HEK293 (cell line): ENCODE results near the gene DSCAM.

Source experiments
- CTCF ChIA-PET: fragments of 350-600 bp; formaldehyde crosslinking; extraction: SDS; loops from one replicate; lab custom pipeline; 2021; ENCODE audit warnings: antibody characterized with exemption; lab: Yijun Ruan, JAX
- POLR2A ChIA-PET: fragments of 300-600 bp; formaldehyde crosslinking; extraction: SDS; loops from one replicate; lab custom pipeline; 2020; ENCODE audit warnings: antibody characterized with exemption, inconsistent platforms; lab: Yijun Ruan, JAX
- H3K27ac ChIP-seq: fragments of 200-500 bp; sonication (Bioruptor generic); 2 replicates; pipeline ENCODE4 v1.5.1; 2014; ENCODE audit warnings: low read depth, low read length, control low read depth, inconsistent platforms; ENCODE audit errors: extremely low read depth
- H3K36me3 ChIP-seq, 2 experiments: fragments of 200-500 bp in 1 of 2; sonication (Bioruptor generic) in 1 of 2; 1 replicate in 1 of 2; 2 replicates in 1 of 2; pipeline ENCODE4 v1.5.1; 2014 to 2017; ENCODE audit warnings: inconsistent platforms in 2 of 2, low read length in 2 of 2; ENCODE audit not compliant: control insufficient read depth in 2 of 2, insufficient read depth in 1 of 2
- H3K4me1 ChIP-seq: fragments of 200-500 bp; sonication (Bioruptor generic); 2 replicates; pipeline ENCODE4 v1.5.1; 2014; ENCODE audit warnings: mild to moderate bottlenecking, low read length, inconsistent platforms; ENCODE audit not compliant: control insufficient read depth, insufficient read depth
- H3K4me3 ChIP-seq: 2 replicates; pipeline ENCODE4 v1.5.1; 2011; ENCODE audit warnings: low read depth, mild to moderate bottlenecking, control low read depth, low read length, moderate library complexity
- H3K9me3 ChIP-seq: fragments of 200-500 bp; sonication (Bioruptor generic); 2 replicates; pipeline ENCODE4 v1.5.1; 2014; ENCODE audit warnings: low read depth, low read length, inconsistent platforms; ENCODE audit not compliant: control insufficient read depth, insufficient read depth
- FEZF1 ChIP-seq: fragments of 450-650 bp; formaldehyde crosslinking; IDR thresholded peaks from 2 replicates; pipeline ENCODE4 v1.5.1; 2016; ENCODE audit warnings: missing biosample characterization, missing genetic modification characterization
- GLI2 ChIP-seq: fragments of 450-650 bp; formaldehyde crosslinking; IDR thresholded peaks from 2 replicates; pipeline ENCODE4; 2017; ENCODE audit warnings: missing biosample characterization, missing genetic modification characterization, low read depth, borderline replicate concordance
- IKZF3 ChIP-seq: fragments of 450-650 bp; IDR thresholded peaks from 2 replicates; pipeline ENCODE4 v1.5.0; 2018; ENCODE audit warnings: missing biosample characterization, mild to moderate bottlenecking, missing genetic modification characterization, moderate library complexity
- SETDB1 ChIP-seq: IDR thresholded peaks from one replicate; pipeline ENCODE4 v1.6.1; 2017; ENCODE audit warnings: mild to moderate bottlenecking, low read length, moderate library complexity, mixed read lengths; ENCODE audit not compliant: insufficient read length
- ZNF138 ChIP-seq: fragments of 450-650 bp; formaldehyde crosslinking; IDR thresholded peaks from 2 replicates; pipeline ENCODE4 v1.5.1; 2016; ENCODE audit warnings: missing biosample characterization, missing genetic modification characterization, borderline replicate concordance
- ZNF169 ChIP-seq: fragments of 450-650 bp; formaldehyde crosslinking; IDR thresholded peaks from 2 replicates; pipeline ENCODE4 v1.5.1; 2016; ENCODE audit warnings: missing biosample characterization, missing genetic modification characterization
- ZNF223 ChIP-seq: fragments of 450-650 bp; formaldehyde crosslinking; IDR thresholded peaks from 2 replicates; pipeline ENCODE4 v1.5.1; 2016; ENCODE audit warnings: missing biosample characterization, missing genetic modification characterization
- ZNF366 ChIP-seq: fragments of 450-650 bp; formaldehyde crosslinking; conservative IDR thresholded peaks from 2 replicates; pipeline ENCODE4 v1.5.1; 2016; ENCODE audit warnings: missing biosample characterization, missing genetic modification characterization
- ZNF48 ChIP-seq: fragments of 450-650 bp; formaldehyde crosslinking; IDR thresholded peaks from 2 replicates; pipeline ENCODE4 v1.5.1; 2016; ENCODE audit warnings: missing biosample characterization, missing genetic modification characterization
- ZNF561 ChIP-seq: fragments of 450-650 bp; IDR thresholded peaks from 2 replicates; pipeline ENCODE4 v1.5.1; 2018; ENCODE audit warnings: missing biosample characterization, missing genetic modification characterization, borderline replicate concordance
- ZNF571 ChIP-seq: fragments of 450-650 bp; formaldehyde crosslinking; IDR thresholded peaks from 2 replicates; pipeline ENCODE4 v1.5.0; 2017; ENCODE audit warnings: missing biosample characterization, missing genetic modification characterization
- ZNF626 ChIP-seq: fragments of 450-650 bp; sonication (Bioruptor Pico); formaldehyde crosslinking; IDR thresholded peaks from 2 replicates; pipeline ENCODE4 v1.5.1; 2018; ENCODE audit warnings: missing biosample characterization, missing genetic modification characterization, inconsistent platforms
- ZNF701 ChIP-seq: fragments of 450-650 bp; formaldehyde crosslinking; IDR thresholded peaks from 2 replicates; pipeline ENCODE4 v1.5.1; 2016; ENCODE audit warnings: missing biosample characterization, missing genetic modification characterization
- ZNF768 ChIP-seq: fragments of 450-650 bp; formaldehyde crosslinking; IDR thresholded peaks from 2 replicates; pipeline ENCODE4 v1.5.1; 2018; ENCODE audit warnings: missing biosample characterization, mild to moderate bottlenecking, missing genetic modification characterization
- ZNF792 ChIP-seq: fragments of 450-650 bp; formaldehyde crosslinking; IDR thresholded peaks from 2 replicates; pipeline ENCODE4 v1.5.1; 2016; ENCODE audit warnings: missing biosample characterization, missing genetic modification characterization
- ZSCAN23 ChIP-seq: fragments of 450-650 bp; formaldehyde crosslinking; IDR thresholded peaks from 2 replicates; pipeline ENCODE4 v1.5.1; 2016; ENCODE audit warnings: missing biosample characterization, missing genetic modification characterization
- TF ChIP-seq, protein P1 (sequence below): fragments of 450-650 bp; formaldehyde crosslinking; IDR thresholded peaks from 2 replicates; pipeline ENCODE4 v1.5.1; 2016; ENCODE audit warnings: missing biosample characterization, missing genetic modification characterization
- TF ChIP-seq, protein P2 (sequence below): fragments of 450-650 bp; formaldehyde crosslinking; IDR thresholded peaks from 2 replicates; pipeline ENCODE4 v1.5.1; 2016; ENCODE audit warnings: missing biosample characterization, missing genetic modification characterization, borderline replicate concordance
- TF ChIP-seq, protein P3 (sequence below): fragments of 450-650 bp; formaldehyde crosslinking; IDR thresholded peaks from 2 replicates; pipeline ENCODE4 v1.5.1; 2016; ENCODE audit warnings: missing biosample characterization, missing genetic modification characterization

Gene DSCAM

DNA sequence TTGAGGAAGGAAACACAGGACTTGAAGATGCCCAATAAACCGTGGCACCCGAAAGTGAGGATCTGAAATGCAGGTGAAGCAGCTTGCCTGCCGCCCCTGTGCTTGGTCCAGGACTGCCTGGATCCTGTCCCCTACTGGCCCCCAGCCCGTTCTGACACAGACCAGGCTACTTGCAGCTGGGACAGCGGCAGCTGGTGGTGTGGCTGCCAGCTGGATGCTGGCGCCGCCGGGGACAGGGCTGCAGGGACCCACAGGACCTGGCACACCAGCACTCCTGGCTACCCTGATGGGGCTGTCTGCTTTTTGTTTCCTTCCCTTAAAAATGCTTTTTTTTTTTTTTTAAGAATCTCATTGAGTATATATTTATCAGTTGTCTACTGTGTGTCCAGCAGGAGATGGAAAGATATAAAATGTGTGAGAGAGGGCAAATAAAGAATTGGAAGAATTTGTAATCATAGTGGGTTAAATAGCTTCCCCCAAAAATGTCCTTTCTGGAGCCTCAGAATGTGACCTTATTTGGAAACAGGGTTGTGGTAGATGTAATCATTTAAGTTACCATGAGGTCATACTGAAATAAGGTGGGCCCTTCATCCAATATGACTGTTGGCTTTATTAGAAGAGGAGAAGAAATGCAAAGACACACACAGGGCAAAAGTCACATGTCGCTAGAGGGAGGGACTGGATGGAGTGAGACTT, 165.6 kb downstream of the DSCAM start (continued):
- no peak for TF ChIP-seq FEZF1 (tag by site-specific recombination)

DNA sequence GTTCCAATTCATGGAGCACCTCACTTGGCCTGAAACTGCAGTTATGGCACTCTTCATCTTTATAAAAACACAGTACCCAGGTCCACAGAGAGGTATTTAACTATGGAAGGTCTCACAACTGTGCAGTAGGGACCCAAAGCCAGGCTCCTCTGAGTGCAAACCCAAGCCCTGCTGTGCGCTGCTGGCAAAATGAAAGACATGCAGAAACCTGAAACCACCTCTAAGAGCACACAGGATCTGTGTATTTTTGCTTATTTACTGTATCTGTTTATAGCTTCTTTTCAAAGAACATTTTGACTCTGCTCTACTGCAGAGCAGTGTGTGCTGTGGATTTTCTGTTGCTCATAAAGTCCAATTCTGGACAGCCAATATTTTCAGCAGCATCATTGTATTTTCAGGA, 166.6 kb downstream of the DSCAM start:
- Histone ChIP-seq H3K4me3 (no peak overlapping the region), H3K9me3 (no peaks in the 10 kb centered on the region), H3K36me3 (no peaks in the 10 kb centered on the region), H3K4me1 (no peaks in the 10 kb centered on the region), H3K27ac (no peak overlapping the region)
- TF ChIP-seq ZNF138 (tag by site-specific recombination): no peak
- TF ChIP-seq ZNF366 (tag by site-specific recombination): no peak
- no peak for TF ChIP-seq ZSCAN23
- TF ChIP-seq FEZF1 (tag by site-specific recombination): no peak
- TF ChIP-seq GLI2: no peak
- TF ChIP-seq, protein P1, sequence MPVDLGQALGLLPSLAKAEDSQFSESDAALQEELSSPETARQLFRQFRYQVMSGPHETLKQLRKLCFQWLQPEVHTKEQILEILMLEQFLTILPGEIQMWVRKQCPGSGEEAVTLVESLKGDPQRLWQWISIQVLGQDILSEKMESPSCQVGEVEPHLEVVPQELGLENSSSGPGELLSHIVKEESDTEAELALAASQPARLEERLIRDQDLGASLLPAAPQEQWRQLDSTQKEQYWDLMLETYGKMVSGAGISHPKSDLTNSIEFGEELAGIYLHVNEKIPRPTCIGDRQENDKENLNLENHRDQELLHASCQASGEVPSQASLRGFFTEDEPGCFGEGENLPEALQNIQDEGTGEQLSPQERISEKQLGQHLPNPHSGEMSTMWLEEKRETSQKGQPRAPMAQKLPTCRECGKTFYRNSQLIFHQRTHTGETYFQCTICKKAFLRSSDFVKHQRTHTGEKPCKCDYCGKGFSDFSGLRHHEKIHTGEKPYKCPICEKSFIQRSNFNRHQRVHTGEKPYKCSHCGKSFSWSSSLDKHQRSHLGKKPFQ: no peak
- TF ChIP-seq ZNF48 (tag by site-specific recombination): no peak
- ChIA-PET CTCF (no interaction called here), POLR2A (no interaction called here)

DNA sequence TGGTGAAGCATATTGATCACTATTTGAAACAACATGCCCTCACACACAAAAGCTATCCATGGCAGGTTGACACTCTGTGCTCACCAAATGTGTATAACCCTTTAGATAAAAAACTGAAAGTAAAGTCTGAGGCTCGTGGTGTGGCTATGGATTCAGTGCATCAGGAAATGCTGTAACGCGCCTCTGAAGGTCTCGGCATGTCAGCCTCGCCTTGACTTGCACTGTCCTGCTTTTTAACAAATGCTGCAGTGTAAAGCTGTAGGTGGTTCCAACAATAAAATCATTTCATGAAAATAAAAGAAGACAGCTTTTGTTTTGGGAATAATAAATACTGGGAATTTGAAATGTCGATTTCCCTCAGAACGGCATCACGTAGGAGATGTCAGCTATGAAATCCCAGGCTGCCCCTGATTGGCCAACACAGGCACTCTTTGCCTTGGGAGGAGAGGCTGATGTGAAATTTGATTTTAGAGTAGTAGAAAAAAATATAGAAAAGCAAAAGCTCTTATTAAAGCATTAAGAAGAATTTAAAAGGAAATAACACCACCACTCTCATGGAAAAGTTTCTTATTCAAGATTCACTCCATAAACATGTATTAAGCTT, 168.2 kb downstream of the DSCAM start:
- H3K36me3 ChIP-seq: no peaks in the 10 kb centered on the region
- TF ChIP-seq, protein P2, sequence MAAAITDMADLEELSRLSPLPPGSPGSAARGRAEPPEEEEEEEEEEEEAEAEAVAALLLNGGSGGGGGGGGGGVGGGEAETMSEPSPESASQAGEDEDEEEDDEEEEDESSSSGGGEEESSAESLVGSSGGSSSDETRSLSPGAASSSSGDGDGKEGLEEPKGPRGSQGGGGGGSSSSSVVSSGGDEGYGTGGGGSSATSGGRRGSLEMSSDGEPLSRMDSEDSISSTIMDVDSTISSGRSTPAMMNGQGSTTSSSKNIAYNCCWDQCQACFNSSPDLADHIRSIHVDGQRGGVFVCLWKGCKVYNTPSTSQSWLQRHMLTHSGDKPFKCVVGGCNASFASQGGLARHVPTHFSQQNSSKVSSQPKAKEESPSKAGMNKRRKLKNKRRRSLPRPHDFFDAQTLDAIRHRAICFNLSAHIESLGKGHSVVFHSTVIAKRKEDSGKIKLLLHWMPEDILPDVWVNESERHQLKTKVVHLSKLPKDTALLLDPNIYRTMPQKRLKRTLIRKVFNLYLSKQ (tag by site-specific recombination): no peak
- no peak for TF ChIP-seq ZNF169 (tag by site-specific recombination)
- POLR2A ChIA-PET: no interaction called here
- H3K27ac ChIP-seq: no peak overlapping the region
- no peak overlapping the region for H3K4me3 ChIP-seq
- H3K4me1 ChIP-seq: no peaks in the 10 kb centered on the region
- CTCF ChIA-PET: no interaction called here
- no peaks in the 10 kb centered on the region for H3K9me3 ChIP-seq

DNA sequence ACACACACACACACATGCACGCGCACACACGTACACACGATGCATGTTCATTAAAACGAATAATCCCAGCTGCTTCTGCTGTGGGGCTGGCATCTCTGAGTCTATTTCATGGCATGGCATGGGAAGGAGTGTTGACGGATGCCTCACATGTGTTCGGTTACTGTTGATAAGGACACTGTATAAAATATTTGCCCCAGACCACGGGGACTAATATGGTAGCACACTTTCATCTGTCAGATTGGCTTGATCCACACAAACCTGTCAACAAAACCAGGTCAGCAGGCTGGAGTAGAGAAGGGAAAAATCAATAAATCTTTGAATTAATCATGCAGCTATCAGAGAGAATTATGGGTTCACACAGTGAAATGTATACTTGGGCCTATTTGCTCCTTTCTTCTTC, 171.9 kb downstream of the DSCAM start:
- TF ChIP-seq ZNF701 (tag by site-specific recombination): no peak
- TF ChIP-seq ZNF223 (tag by site-specific recombination): no peak
- no peak for TF ChIP-seq ZNF626 (tag by site-specific recombination)
- no peaks in the 10 kb centered on the region for H3K36me3 ChIP-seq
- H3K4me3 ChIP-seq: no peak overlapping the region
- no peak overlapping the region for H3K27ac ChIP-seq
- H3K9me3 ChIP-seq: no peaks in the 10 kb centered on the region
- CTCF ChIA-PET: no interaction called here
- no peaks in the 10 kb centered on the region for H3K4me1 ChIP-seq
- POLR2A ChIA-PET: no interaction called here

DNA sequence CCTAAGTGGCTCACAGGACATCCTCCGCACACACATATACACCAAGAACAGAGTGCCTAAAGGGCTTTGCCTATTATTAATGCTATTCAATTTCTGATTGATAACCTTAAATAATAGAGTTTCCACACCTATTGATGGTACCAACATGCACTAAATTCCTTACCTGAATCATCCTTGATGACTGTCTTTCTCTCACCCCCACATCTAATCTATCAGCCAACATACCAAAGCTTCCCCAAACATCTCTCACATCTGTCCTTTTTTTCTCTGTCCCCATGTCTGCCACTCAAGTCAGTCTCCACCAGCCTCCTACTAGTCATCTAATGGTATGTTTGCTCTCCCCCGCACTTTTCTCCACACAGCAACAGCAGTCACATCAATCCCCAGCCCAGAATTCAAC, 174.4 kb downstream of the DSCAM start:
- ChIA-PET POLR2A (no interaction called here), CTCF (interaction anchor here (0.5 kb wide), 1 partner anchor 529 kb away, joined by 3 read pairs; no protein-coding TSS in a partner anchor)
- Histone ChIP-seq H3K4me3 (no peak overlapping the region), H3K4me1 (0 out of 2 replicates have a peak, but pooled peaks cover 3% of the 10 kb centered on the region), H3K9me3 (no peaks in the 10 kb centered on the region), H3K36me3 (no peaks in the 10 kb centered on the region), H3K27ac (no peak overlapping the region)
- TF ChIP-seq, protein P2 (tag by site-specific recombination): no peak
- TF ChIP-seq ZNF768 (tag by site-specific recombination) (no peak), ZNF561 (tag by site-specific recombination) (no peak), ZNF48 (tag by site-specific recombination) (no peak), SETDB1 (no peak), ZNF792 (tag by site-specific recombination) (no peak), ZNF571 (tag by site-specific recombination) (no peak), IKZF3 (no peak)
- TF ChIP-seq, protein P3, sequence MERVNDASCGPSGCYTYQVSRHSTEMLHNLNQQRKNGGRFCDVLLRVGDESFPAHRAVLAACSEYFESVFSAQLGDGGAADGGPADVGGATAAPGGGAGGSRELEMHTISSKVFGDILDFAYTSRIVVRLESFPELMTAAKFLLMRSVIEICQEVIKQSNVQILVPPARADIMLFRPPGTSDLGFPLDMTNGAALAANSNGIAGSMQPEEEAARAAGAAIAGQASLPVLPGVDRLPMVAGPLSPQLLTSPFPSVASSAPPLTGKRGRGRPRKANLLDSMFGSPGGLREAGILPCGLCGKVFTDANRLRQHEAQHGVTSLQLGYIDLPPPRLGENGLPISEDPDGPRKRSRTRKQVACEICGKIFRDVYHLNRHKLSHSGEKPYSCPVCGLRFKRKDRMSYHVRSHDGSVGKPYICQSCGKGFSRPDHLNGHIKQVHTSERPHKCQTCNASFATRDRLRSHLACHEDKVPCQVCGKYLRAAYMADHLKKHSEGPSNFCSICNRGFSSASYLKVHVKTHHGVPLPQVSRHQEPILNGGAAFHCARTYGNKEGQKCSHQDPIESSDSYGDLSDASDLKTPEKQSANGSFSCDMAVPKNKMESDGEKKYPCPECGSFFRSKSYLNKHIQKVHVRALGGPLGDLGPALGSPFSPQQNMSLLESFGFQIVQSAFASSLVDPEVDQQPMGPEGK: no peak
